Caco-2 (cell line): ENCODE data around the gene METTL21C. TPM values are rescaled to one million over a fixed set of nuclear protein-coding genes. Genes with fewer than 3 reads are reported as not detected.
A peak's percentile ranks its signal among the peaks of the same experiment; 100 is the strongest.

ENCODE experiments used
- BruUV-seq: library from RNA; stranded (reverse); fragments of 400-500 nt; replicated peaks from 2 replicates; lab custom pipeline; 2021; lab: Mats Ljungman, UMichigan
- CTCF ChIA-PET: fragments of 300-600 bp; sonication (Branson Sonifier 250); formaldehyde crosslinking; loops from one replicate; lab custom pipeline; 2022; ENCODE audit warnings: antibody characterized with exemption; lab: Charles Lee
- POLR2A ChIA-PET: fragments of 300-600 bp; sonication (Branson Sonifier 250); formaldehyde crosslinking; loops from one replicate; lab custom pipeline; 2022; ENCODE audit warnings: antibody characterized with exemption; lab: Charles Lee
- DNase-seq, 2 experiments: peaks; one replicate each; pipeline versions ENCODE4 v3.0.0 to v3.0.0-alpha.2; 2020 to 2022
- H3K27me3 ChIP-seq: replicated peaks from 2 replicates; pipeline ENCODE4 v1.6.0; 2011; ENCODE audit warnings: low read length; ENCODE audit not compliant: control insufficient read depth, insufficient read depth
- H3K36me3 ChIP-seq: 2 replicates; pipeline ENCODE4 v1.5.1; 2011; ENCODE audit warnings: low read length; ENCODE audit not compliant: control insufficient read depth, insufficient read depth
- H3K4me1 ChIP-seq: fragments of 250-450 bp; sonication (Bioruptor Pico); 2 replicates; pipeline ENCODE4 v1.5.1; 2020; ENCODE audit warnings: mild to moderate bottlenecking
- H3K4me3 ChIP-seq: 2 replicates; pipeline ENCODE4 v1.5.1; 2011; ENCODE audit warnings: low read depth, mild to moderate bottlenecking, control low read depth, low read length
- H3K9me3 ChIP-seq: fragments of 250-450 bp; sonication (Bioruptor Pico); 2 replicates; pipeline ENCODE4 v1.5.1; 2020; ENCODE audit warnings: mild to moderate bottlenecking, moderate library complexity
- H3K27ac Mint-ChIP-seq: one replicate; pipeline ENCODE4 v1.8.0; 2022; ENCODE audit warnings: mixed read lengths; ENCODE audit not compliant: unreplicated experiment
- H3K27me3 Mint-ChIP-seq: one replicate; pipeline ENCODE4 v1.8.0; 2022; ENCODE audit warnings: mixed read lengths; ENCODE audit not compliant: insufficient read depth, unreplicated experiment
- H3K36me3 Mint-ChIP-seq: one replicate; pipeline ENCODE4 v1.8.0; 2022; ENCODE audit warnings: mild to moderate bottlenecking, mixed read lengths; ENCODE audit not compliant: insufficient read depth, unreplicated experiment
- H3K4me1 Mint-ChIP-seq: one replicate; pipeline ENCODE4 v1.8.0; 2022; ENCODE audit warnings: low read depth, mixed read lengths; ENCODE audit not compliant: unreplicated experiment
- H3K4me3 Mint-ChIP-seq: one replicate; pipeline ENCODE4 v1.8.0; 2022; ENCODE audit warnings: mild to moderate bottlenecking, moderate library complexity, mixed read lengths; ENCODE audit not compliant: unreplicated experiment
- H3K9me3 Mint-ChIP-seq: one replicate; pipeline ENCODE4 v1.8.0; 2022; ENCODE audit warnings: mixed read lengths; ENCODE audit not compliant: unreplicated experiment
- CTCF ChIP-seq, 2 experiments: fragments of 200-600 bp in 1 of 2; IDR thresholded peaks; 1 replicate in 1 of 2; 2 replicates in 1 of 2; pipeline versions ENCODE4 v1.5.1 to v1.8.0; 2011 to 2022; ENCODE audit warnings: antibody characterized with exemption in 1 of 2, control low read depth in 1 of 2, inconsistent platforms in 1 of 2, low read depth in 1 of 2, low read length in 1 of 2, mild to moderate bottlenecking in 1 of 2, moderate library complexity in 1 of 2; ENCODE audit not compliant: insufficient read depth in 1 of 2, severe bottlenecking in 1 of 2, unreplicated experiment in 1 of 2
- intact Hi-C: fragments of 100-400 bp; cut with micrococcal nuclease; formaldehyde crosslinking; loops from one replicate; pipeline ENCODE4 v1.10.0; 2022; ENCODE audit not compliant: unreplicated experiment
- total RNA-seq: library from RNA; stranded (reverse); gene quantifications from 2 replicates; pipeline ENCODE4 v1.2.3, GENCODE V29; 2022

Gene METTL21C
- total RNA-seq, 1 experiment from 2014 or later, result not detected

- peaks cover 2% of the 10 kb centered on the region for H3K36me3 ChIP-seq
- H3K9me3 ChIP-seq, result peaks cover 17% of the 10 kb centered on the region
- intact Hi-C loops, result no loop called here
- H3K27me3 ChIP-seq, result no peaks in the 10 kb centered on the region
- no peak for DNase-seq
- Mint-ChIP-seq H3K4me1 (no peaks in the 10 kb centered on the region), H3K4me3 (no peak overlapping the region), H3K36me3 (peaks cover 73% of the 10 kb centered on the region), H3K27me3 (no peaks in the 10 kb centered on the region), H3K9me3 (no peaks in the 10 kb centered on the region), H3K27ac (no peak overlapping the region)
- no TSS peak for BruUV-seq
- TF ChIP-seq CTCF (IDR thresholded peaks at IDR 0.05; ENCODE audit: insufficient read depth in 1 of 2, low read depth in 1 of 2, low read length in 1 of 2, severe bottlenecking in 1 of 2, unreplicated experiment in 1 of 2), result no peak
- CTCF ChIA-PET, result no interaction called here
- H3K4me3 ChIP-seq, result no peak overlapping the region
- POLR2A ChIA-PET, result no interaction called here
- H3K4me1 ChIP-seq, result peaks cover 23% of the 10 kb centered on the region
Observed at GRCh38 chr13:102675115-102675514, 19.7 kb downstream of the METTL21C start.

- no peaks in the 10 kb centered on the region for H3K27me3 ChIP-seq
- peaks cover 50% of the 10 kb centered on the region for H3K9me3 ChIP-seq
- peaks cover 50% of the 10 kb centered on the region for H3K4me1 ChIP-seq
- Mint-ChIP-seq H3K36me3 (peaks cover 77% of the 10 kb centered on the region), H3K4me1 (peaks cover 10% of the 10 kb centered on the region), H3K9me3 (peaks cover 10% of the 10 kb centered on the region), H3K4me3 (no peak overlapping the region), H3K27me3 (no peaks in the 10 kb centered on the region), H3K27ac (no peak overlapping the region)
- no peak for DNase-seq
- ChIA-PET CTCF (no interaction called here), POLR2A (interaction anchor here (0.5 kb wide), 1 partner anchor 1880 kb away, joined by 3 read pairs; no protein-coding TSS in a partner anchor)
- intact Hi-C loops, result no loop called here
- no peak overlapping the region for H3K4me3 ChIP-seq
- no TSS peak for BruUV-seq
- TF ChIP-seq CTCF (IDR thresholded peaks at IDR 0.05; ENCODE audit: insufficient read depth in 1 of 2, low read depth in 1 of 2, low read length in 1 of 2, severe bottlenecking in 1 of 2, unreplicated experiment in 1 of 2), result no peak
- H3K36me3 ChIP-seq, result peaks cover 8% of the 10 kb centered on the region
Observed at GRCh38 chr13:102670130-102670529, 24.7 kb downstream of the METTL21C start.

GRCh38 chr13:102667911-102668310 lies 26.9 kb downstream of the METTL21C start:
- H3K9me3 Mint-ChIP-seq, result peaks cover 17% of the 10 kb centered on the region
- H3K9me3 ChIP-seq, result peaks cover 54% of the 10 kb centered on the region
- no peaks in the 10 kb centered on the region for H3K27me3 ChIP-seq
- H3K4me1 Mint-ChIP-seq, result peaks cover 10% of the 10 kb centered on the region
- peaks cover 84% of the 10 kb centered on the region for H3K36me3 Mint-ChIP-seq
- BruUV-seq, result no TSS peak
- H3K4me3 ChIP-seq, result no peak overlapping the region
- intact Hi-C loops, result loop anchor here (1.0 to 5.0 kb wide), 3 partner anchors 17 to 57 kb away; no protein-coding TSS in a partner anchor
- peak overlapping the region; percentile 62 for H3K27ac Mint-ChIP-seq
- H3K27me3 Mint-ChIP-seq, result no peaks in the 10 kb centered on the region
- H3K36me3 ChIP-seq, result peaks cover 5% of the 10 kb centered on the region
- peak; percentile 47 to 53 for DNase-seq
- no peak for TF ChIP-seq CTCF (IDR thresholded peaks at IDR 0.05; ENCODE audit: insufficient read depth in 1 of 2, low read depth in 1 of 2, low read length in 1 of 2, severe bottlenecking in 1 of 2, unreplicated experiment in 1 of 2)
- ChIA-PET CTCF (no interaction called here), POLR2A (no interaction called here)
- peak overlapping the region; percentile 0 for H3K4me3 Mint-ChIP-seq
- H3K4me1 ChIP-seq, result peaks cover 48% of the 10 kb centered on the region
